Right renal cortex interstitium (tissue), 3 donors: ENCODE measurements around the gene ATP6V1B1. TPM values are rescaled to one million over a fixed set of nuclear protein-coding genes. Genes with fewer than 3 reads are reported as not detected.
A peak's percentile ranks its signal among the peaks of the same experiment; 100 is the strongest.
"Not testable (repeated sequence)": the region's sequence is repeated elsewhere in the genome, so short reads cannot be mapped to it uniquely, and the experiment has no call there.

ENCODE experiments used
- DNase-seq, 3 donors: peaks; one replicate each; pipeline ENCODE4 v3.0.0-alpha.2; 2013; ENCODE audit warnings: low read depth in 3 of 3, low spot score in 2 of 3
- polyA plus RNA-seq, 3 donors: library from polyadenylated mRNA; unstranded; fragments of 120-200 nt; gene quantifications; one replicate each; pipeline ENCODE4 v1.2.1, GENCODE V29; 2013; ENCODE audit not compliant: insufficient read length in 3 of 3

Gene ATP6V1B1
- polyA plus RNA-seq, 3 donors = 58.0 to 68.8 (median 67.3) TPM

DNA sequence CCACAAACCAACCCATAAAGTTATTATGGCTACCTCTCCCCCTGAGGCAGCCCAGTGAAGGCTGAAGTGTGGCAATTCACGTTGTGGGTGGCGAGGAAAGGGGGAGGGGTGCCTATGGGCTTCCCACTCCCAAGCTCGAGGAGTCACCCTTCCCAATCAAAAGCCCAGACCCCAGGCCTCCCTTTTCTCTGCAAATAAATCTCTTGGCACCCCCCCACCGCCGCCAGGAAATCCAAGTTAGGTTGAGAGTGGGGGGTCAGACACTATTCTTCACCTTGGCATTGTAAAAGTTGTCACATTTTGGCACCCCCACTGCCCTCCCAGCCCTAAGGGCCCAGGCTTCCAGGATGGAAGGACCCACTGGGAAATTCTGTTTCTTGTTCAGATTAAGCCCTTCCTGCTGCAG, 49.6 kb downstream of the ATP6V1B1 start:
- DNase-seq = no peak

DNA sequence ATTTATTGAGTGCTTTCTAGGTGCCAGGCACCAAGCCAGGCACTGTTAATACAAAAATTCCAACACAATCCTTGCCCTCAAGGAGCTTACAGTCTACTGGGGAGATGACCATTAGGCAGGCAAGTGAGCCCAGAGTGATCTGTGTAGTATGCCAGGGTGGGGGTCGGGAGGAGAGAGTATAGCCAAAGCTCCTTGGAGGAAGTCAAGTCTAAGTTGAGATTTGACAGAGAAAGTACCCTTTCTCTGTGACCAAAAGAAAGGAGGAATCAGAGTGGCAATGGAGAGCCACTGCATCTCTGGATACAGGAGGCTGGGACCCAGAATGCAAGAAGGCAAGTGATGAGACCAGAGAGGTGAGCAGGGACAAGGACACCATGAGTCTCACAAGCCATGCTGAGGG, 50.3 kb downstream of the ATP6V1B1 start:
- DNase-seq = no peak

DNA sequence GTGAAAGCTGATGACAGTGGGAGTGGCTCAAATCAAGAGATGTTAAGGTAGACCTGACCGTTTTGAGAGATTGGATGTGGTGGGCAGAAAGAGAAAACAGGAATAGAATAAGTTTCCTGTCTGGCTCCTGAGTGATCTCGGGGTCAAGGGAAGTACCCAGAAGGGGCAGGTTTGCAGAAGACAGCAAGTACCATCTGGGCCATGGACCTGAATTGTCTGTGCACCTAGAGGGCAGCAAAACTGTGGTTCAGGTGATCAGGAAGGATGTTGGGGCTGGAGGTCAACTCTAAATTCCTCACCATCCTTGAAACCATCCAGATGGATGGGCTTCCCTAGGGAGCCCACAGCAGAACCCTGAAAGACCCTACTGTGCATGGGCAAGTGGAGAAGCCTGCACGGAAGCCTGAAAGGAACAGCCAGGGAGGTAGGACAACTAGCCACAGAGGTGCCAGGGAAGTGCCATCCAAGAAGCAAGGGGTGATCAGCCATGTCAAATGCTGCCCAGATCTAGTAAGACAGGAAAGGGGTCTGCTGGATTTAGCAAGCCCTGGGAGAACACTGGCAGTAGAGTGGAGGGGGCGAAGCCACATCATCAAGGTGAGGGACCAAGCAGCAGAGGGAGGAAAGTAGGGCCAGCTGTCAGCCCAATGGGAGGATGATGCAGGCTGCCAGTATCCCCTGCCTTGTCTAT, 50.9 kb downstream of the ATP6V1B1 start:
- DNase-seq = no peak

DNA sequence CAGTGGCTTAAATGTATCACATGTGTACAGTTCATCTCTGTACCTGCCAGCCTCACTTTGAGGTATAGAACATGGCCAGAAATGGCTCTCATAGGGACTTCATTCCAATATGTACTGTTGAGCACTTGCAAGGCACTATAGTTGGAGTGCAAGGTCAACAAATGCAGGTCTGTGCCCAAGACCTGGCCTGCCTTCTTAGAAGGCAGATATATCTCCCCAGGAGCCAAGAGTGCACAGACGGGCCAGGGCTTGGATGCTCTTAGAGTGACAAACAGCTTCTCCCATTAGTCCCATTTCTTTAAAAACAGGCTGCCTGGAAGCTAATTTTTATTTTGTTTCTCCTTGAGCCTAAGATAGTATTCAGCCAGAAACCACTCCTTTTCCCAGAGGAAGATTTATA, 51.7 kb downstream of the ATP6V1B1 start:
- no peak for DNase-seq

DNA sequence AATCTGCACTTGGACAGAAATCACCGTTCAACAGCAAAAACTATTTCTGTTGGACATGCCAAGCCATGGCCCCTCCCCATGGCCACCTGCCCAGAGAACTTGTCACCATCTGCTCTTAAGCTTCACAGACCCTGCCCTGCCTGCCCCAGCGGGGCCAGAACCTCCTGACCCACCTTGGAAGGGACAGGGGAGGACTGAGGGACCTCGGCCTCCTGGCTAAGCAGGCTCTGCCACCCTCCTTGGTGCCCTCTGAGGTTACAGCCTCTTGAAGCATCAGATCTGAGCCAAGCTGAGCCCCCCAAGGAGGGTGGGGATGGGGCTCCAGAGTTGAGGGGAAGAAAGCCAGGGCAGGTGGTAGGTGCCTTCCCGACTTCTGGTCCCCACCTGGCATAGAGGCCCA, 52.5 kb downstream of the ATP6V1B1 start:
- no peak for DNase-seq

DNA sequence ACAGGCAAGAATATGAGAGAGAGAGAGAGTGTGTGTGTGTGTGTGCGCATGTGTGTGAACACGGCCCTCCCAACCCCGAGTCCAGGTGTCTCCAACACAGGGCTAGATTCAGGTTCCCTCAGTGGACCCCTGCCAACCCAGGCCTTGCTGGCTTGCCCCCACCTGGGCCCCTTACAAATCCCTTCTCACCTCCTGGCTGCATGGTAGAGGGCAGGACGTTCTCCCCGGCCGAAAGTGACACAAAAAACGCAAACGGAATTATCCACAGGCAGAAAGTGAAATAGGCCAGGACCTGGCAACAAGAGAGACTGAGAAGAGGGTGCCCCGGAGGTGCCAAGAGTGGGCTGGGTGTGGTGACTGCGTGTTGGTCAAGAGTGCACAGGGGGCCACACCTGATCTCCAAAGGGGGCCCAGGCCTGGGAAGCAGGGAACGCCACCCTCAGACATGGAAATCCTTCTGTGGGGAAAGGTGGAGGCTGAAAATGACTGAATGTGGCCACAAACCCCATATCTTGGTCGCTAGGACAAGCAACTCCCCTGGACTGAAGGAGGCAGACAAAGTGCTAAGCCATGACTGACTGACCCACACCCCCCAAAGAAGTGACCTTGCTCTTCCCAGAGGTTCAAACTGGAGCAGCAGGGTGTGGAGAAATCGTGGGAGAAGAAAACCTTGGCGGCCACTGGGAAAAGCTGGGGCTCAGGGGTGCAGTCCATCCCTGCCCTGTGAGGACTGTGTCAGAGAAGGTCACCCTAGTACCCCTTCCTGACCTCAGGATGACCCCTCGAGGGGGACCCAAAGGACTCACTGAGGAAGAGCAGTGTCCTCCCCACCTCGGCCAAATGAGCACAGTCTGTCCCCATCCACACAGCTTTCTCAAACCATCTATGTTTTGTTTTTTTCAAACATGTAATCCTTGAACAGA, 53.3 kb downstream of the ATP6V1B1 start:
- no peak for DNase-seq

DNA sequence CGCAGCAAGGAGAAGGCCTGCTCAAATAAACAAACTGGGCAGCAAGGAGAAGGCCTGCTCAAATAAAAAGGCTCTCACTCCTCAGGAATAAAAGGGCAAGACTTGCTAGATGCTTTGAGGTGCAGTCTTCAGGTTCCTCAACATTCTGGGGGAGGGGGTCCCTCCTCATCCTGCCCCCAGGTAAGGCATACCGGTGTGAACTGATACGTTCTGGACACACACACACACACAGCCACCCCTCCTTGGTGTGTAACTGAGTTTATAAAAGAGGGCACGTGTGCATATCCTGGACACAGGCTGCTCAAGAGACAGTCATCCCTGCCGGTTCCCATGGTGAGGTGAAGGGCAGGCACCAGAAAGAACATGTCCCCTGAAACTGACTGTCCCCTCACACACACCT, 54.5 kb downstream of the ATP6V1B1 start:
- DNase-seq = no peak

DNA sequence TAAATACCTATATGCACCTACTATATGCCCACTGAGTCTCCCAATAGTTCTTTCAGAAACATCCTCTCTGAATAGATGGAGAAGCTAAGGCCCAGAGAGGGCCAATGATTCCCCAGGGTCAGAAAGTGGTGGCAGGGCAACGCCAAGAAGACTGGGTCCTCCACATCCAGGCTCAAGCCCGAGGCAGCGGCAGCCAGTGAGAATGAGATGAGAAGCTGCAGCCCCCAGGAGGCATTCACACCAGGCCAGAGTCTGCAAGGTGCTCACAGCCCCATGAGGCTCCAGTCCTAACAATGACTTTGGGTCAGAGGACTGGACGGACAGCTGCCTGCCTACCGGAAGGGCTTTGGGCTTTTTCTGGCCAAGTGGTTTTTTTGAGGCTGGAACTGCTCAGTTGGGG, 55.4 kb downstream of the ATP6V1B1 start:
- DNase-seq = no peak

DNA sequence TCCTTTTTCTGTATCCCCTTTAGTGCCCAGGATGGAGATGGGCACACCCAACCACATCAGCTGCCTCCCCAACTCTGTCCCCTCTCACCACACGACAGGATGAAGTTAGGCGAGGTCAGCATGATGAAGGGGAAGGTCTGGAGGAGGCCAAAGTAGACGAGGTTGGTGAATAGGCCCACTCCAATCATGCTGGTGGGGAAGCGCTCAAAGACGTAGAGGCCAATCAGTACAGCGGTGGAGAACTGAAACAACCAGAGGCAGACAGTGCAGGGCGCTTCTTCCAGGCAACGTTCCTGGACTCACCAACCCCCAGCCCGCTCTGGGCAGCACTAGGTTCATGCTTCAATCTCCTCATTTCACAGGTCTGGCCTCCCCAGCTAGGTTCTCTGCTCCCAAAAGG, 56.0 kb downstream of the ATP6V1B1 start:
- DNase-seq = no peak

DNA sequence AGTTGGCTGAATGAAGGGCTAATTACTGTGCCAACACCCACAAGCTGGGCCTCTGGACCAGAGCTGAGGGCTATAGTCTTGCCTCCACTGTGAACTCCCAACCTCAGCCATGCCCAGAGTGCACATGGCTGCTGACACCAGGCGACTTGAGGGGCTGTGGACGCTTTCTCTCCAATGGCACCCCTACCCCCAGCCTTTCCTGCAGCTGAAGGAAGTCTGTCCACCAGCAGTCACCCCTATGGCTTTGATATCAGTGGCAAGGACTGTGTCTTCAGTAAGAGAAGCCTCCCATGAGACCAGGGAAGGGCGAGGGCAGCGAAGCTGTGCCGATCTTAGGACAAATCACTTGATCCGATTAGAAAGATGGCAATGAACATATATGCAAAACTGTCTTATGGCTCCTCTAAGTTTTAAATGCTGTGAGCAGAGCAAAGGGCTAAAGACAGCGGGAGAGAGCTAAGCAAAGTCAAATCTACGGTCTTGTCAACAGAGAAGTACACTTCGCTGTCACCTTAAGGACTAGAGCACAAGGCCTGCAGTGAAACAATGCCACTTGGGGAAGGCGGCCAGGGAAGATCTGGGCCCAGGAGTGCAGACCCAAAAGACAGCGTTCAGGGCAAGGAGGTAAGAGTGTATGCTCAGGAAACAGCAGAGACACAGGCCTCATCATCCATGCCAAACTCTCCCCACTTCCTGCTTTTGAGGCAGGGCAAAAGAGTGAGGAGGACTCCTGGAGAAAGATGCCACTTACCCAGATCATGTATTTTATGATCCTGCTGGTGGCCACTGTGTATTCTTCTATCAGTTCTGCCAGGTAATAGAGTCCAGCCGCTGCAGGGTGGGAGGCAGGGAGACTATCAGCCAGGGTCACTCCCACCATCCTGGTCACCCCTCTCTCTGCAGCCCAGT, 57.5 kb downstream of the ATP6V1B1 start:
- no peak for DNase-seq

DNA sequence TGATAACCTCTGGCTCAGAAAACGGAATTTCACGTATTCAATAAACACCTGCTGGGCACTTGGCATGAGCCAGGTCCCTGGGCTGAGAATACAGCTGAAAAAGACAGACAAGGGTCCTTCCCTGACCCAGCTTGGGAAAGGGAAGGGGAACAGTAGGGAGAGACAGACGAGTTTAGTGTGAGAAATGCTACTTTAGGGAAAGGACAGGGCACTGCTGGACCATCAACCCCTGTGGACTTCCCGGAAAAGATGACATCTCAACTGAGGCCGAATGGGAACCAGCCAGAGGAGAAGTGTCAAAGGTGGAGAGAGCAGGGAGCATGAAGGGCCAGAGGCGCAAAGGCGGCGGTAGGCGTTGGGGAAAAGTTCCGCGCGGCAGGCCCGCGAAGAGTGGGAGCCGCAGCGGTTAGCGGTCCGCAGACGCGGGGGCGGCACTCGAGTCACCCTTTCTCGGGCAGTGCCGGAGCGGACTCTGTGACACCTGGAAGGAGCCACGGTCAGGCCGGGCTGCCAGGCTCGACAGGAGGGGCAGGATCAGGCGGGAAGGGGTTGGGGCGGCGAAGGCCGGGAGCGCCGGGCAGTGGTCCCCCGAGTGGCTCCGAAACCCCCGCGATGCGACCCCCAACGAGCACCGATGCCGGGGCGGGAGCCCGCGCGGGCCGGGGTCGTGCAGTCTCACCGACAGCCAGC, 58.5 kb downstream of the ATP6V1B1 start:
- DNase-seq = no peak

DNA sequence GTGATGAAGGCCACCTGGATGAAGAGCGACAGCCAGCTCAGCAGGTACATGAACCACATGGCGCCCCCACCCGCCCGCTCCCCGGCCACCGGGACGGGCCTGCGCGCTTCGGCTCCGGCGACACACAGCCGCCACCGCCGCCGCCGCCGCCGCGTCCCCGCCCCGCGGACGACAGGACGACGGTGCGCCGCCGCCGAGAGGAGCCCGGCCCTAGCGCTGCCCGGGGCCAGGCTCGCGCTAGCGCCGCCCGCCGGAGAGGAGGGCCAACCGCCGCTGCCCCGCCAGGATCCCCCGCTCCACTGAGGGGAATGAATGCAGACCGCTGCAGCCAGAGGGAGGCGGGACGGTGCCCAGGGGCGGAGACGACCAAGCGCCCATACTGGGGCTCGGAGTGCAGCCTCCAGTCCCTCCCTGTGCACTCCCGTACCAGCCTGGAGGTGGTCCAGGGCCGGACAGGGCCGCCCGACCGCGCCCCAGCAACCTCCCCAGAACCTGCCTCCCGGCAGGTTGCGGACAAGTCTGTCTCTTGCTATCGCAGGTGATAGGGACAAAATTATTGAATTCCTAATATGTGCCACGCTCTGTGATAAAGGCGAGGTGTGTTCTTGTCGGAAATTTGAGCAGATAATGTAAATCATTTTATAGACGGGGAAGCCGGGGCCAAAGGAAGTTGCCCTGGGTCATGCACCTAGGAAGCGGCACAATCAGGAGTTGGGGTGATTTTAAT, 59.2 kb downstream of the ATP6V1B1 start, which contains the start of gene TEX261:
TEX261 (minus strand) TSS at position 175 of the 727 bp plus-strand sequence; CDS start at position 59, 116 bp downstream.
- DNase-seq = peak; percentile 59 to 71 (median 61)

DNA sequence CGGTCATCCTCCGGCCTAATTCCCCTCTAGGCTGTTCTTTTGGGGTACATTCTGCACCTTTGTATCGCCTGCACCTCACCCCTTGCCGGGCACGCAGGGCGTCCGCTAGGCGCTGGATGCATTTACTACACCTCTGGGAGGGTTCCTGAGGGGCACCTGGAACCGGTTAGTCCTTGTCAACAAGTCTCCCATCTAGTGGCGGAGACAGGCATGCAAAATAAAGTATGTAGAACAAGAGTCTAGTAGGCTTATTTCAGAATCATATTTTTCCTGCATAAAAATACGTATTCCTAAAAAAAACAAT, 59.7 kb downstream of the ATP6V1B1 start:
- no peak for DNase-seq

DNA sequence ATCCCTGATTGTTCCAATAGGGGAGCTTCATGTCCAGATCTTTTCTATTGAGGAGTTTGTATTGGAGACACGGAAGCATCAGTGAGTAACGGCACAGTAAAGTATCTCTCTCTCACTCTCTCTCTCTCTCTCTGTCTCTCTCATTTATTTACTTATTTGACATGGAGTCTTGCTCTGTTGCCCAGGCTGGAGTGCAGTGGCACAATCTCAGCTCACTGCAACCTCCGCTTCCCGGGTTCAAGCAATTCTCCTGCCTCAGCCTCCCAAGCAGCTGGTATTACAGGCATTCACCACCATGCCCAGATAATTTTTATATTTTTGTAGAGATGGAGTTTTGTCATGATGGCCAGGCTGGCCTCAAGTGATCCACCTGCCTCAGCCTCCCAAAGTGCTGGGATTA, 63.2 kb downstream of the ATP6V1B1 start:
- not testable (repeated sequence) for DNase-seq

DNA sequence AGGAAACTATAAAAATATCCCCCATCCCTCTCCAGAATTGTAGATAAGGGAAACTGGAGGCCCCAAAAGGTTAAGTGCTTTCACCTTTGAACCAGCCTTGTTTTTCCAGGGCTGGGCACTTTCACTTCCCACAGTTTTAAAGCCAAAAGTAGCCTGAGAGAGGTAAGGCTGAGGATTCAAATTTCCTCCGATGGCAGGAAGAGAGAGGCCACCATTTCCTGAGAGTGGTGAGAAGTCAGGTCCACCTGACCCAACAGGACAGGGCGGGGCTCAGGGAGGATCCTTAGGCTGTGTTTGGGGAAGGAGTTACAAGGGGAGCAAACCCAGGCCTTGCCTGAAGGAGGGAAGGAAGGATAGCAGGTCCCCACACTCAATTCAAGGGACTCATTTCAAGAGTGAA, 63.7 kb downstream of the ATP6V1B1 start:
- no peak for DNase-seq

DNA sequence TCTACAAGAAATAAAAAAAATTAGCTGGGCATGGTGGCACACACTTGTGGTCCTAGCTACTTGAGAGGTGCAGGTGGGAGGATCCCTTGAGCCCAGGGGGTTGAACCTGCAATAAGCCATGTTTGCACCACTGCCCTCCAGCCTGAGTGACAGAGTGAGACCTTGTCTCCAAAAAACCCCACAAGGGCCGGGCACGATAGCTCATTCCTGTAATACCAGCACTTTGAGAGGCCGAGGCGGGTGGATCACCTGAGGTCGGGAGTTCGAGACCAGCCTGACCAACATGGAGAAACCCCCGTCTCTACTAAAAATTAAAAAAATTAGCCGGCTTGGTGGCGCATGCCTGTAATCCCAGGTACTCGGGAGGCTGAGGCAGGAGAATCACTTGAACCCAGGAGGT, 64.2 kb downstream of the ATP6V1B1 start:
- DNase-seq = not testable (repeated sequence)

DNA sequence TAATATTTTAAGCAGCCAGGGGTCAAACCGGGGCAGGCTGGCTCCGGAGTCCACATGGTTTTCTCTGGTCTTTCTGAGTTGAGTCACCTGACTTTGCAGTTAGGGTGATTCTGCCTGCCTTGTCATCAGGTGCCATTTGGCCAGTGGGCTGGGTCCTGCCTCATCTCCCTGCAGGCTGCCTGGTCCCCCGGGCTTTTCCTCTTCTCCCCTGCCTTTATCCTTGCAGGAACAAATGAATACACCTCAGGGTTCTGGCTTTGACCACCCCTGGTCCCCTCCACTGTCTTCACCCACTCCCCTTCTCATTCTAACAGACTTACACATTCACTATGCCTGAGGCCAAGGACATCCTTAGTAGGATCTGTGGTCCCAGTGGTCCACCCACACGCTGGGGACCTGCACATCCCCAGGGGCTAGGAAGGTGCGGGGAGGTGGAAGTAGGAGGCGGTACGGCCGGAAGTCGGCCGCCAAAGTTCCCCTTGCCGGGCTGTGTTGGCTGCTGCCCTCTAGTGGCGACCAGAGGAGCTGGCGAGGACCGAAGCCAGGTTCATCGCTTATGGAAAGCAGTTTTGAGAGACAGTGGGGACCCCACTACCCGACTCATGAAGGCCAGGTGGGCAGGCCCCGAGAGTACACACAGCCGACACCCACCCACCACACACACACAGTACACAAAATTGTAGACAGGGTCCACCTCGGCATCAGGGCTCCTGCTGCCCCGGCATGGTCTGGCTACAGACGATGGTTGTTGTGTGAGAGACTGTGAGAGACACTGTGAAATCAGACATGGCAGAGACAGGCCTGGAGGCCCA, 65.3 kb downstream of the ATP6V1B1 start:
- no peak for DNase-seq

DNA sequence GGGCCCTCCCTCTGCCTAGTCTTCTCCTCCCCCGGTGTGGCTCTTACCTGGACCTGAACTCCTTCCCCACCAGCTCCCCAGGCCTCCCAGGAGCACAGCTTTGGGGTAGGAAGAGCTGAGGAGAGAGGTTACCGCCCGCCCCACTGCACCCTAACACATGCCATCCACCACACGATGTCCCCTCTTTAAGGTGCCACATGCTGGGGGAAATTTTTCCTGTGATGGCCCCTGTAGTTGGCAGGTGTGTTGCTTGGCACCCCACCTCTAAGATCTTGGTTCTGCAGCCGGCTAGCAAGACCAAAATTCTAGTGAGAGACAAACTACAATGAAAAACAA, 65.9 kb downstream of the ATP6V1B1 start:
- DNase-seq = no peak

DNA sequence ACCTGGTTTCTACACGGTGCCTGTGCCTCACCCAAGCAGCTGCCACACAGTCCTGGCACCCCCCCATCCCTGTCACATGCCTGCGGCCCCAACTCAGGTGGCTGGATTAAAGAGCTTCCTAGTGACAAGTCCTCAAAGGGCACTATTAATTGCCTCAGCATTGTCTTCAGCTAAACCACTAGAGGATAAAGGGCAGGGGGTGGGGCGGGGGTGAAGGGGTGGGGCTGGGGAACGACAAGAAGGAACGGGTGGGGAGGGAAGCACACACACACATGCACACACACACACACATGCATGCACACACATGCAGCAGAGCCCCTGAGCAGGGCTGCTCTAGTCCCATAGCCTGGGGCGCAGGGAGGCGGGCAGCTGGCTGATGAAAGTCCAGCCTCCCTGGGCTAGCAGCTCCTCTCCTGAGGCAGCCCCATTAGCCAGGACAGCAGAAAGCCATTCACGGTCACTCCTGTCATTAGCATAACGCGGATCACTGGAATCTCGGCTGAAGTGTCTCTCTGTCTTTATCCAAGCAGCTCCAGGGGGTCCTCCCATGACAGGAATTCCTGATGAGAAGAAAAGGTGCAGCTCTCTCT, 66.4 kb downstream of the ATP6V1B1 start:
- DNase-seq = no peak
